Stimulated activated memory B cell treated with anti-CD40 and anti-IgM and Interleukin-4, amounts not matched to agents 10 μg/mL and 1 μg/mL and 100 μg/mL, for 72 hours (primary cell): ENCODE results near the gene ZNF536.

Experiments used
- ATAC-seq: fragments of 150-1000 bp; cut with Tn5 transposase; 2 replicates; pipeline ENCODE4 v1.10.0; 2021
- H3K27ac Mint-ChIP-seq: one replicate; pipeline ENCODE4 v1.8.0; 2022; ENCODE audit warnings: mild to moderate bottlenecking, mixed read lengths
- H3K27me3 Mint-ChIP-seq: one replicate; pipeline ENCODE4 v1.8.0; 2022; ENCODE audit warnings: mixed read lengths
- H3K36me3 Mint-ChIP-seq: one replicate; pipeline ENCODE4 v1.8.0; 2022; ENCODE audit warnings: mixed read lengths
- H3K4me1 Mint-ChIP-seq: one replicate; pipeline ENCODE4 v1.8.0; 2022; ENCODE audit warnings: mixed read lengths
- H3K4me3 Mint-ChIP-seq: one replicate; pipeline ENCODE4 v1.8.0; 2022; ENCODE audit warnings: mild to moderate bottlenecking, moderate library complexity, mixed read lengths
- H3K9me3 Mint-ChIP-seq: one replicate; pipeline ENCODE4 v1.8.0; 2022; ENCODE audit warnings: mixed read lengths

Gene ZNF536

DNA sequence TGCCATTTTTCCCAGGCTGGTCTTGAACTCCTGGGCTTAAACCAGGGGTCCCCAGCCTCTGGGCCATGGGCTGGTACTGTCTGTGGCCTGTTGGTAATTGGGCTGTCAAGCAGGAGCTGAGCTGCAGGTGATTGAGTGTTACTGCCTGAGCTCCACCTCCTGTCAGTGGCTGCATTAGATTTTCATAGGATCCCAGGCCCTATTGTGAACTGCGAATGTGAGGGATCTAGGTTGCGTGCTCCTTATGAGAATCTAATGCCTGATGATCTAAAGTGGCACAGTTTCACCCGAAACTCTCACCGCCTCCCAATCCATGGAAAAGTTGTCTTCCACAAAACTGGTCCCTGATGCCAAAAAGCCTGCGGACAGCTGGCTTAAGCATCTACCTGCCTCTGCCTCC is 16.6 kb upstream of the ZNF536 start:
- H3K36me3 Mint-ChIP-seq: no peaks in the 10 kb centered on the region
- peaks cover 3% of the 10 kb centered on the region for H3K9me3 Mint-ChIP-seq
- no peak overlapping the region for H3K27ac Mint-ChIP-seq
- no peak for ATAC-seq
- no peaks in the 10 kb centered on the region for H3K4me1 Mint-ChIP-seq
- H3K4me3 Mint-ChIP-seq: no peak overlapping the region
- H3K27me3 Mint-ChIP-seq: peaks cover 11% of the 10 kb centered on the region

DNA sequence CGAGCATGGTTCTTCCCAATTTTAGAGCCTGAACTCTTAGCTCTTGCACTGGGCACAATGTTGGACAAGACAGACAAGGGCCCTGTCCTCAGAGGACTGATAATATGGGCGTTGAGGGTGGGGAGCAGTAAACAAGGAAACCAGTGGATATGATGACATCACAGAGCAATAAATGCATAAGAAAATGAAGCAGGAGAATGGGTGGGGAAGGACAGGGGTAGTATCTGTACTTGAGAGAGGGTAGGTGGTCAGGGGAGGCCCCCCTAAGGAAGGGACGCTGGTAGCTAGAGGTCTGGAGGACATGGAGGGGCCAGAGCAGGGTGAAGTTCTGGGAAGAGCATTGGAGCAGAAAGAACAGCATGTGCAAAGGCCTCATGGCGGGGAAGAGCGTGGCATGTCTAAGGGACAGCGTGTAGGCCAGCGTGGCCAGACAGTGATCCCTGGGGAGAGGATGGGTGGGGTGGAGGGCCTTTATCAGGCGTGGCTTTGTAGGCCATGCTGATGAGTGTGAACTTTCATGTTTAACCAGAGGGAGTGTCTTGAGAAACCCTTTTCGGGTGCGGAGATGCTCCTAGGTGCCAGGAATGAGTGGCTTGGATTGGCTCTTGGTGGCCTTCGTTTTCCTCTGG is 15.1 kb upstream of the ZNF536 start:
- Mint-ChIP-seq H3K4me3 (no peak overlapping the region), H3K27ac (no peak overlapping the region)
- no peak for ATAC-seq

DNA sequence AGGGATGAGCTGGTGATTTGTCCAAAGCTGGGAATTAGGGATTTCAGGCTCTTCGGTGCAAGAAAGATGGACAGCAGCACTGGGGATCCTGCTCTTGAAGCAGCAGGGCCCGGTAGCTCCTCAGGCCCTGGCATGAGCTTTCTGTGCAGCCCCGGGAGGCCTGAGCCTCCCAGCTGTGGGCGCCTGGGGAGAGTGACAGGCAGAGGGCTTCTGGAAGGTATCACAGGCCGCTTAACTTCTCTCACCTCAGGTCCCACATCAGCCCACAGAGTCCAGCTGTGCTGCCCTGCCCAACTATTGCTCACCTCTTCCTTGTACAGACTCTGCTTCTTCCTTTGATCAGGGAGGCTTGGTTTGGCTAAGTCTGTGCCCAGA is 14.6 kb upstream of the ZNF536 start:
- Mint-ChIP-seq H3K27me3 (peaks cover 20% of the 10 kb centered on the region), H3K4me1 (no peaks in the 10 kb centered on the region), H3K4me3 (no peak overlapping the region), H3K9me3 (peaks cover 3% of the 10 kb centered on the region), H3K36me3 (no peaks in the 10 kb centered on the region), H3K27ac (no peak overlapping the region)
- no peak for ATAC-seq

More for the DNA sequence above, 15.1 kb upstream of the ZNF536 start:
- H3K4me1 Mint-ChIP-seq: no peaks in the 10 kb centered on the region
- peaks cover 3% of the 10 kb centered on the region for H3K9me3 Mint-ChIP-seq
- peaks cover 20% of the 10 kb centered on the region for H3K27me3 Mint-ChIP-seq
- H3K36me3 Mint-ChIP-seq: no peaks in the 10 kb centered on the region

DNA sequence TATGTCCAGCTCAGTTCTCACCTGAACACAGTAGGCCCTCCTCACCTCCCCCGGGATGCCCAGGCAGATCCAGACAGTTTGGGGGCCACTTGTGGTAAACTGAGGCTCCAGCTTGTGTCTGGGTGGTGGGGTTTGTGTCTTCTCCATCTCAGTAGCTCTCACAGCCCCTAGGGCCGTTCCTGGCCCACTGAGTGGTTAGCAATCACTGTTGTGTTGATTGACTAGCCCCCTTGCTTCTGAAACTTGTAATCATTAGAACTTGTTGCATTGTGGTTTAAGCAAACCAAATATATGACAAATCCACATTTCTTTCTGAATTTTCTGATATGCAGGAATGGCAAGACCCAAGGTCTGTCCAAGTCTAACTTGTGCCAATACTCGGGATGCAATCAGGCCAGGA is 13.9 kb upstream of the ZNF536 start:
- Mint-ChIP-seq H3K9me3 (peaks cover 3% of the 10 kb centered on the region), H3K27ac (no peak overlapping the region), H3K4me1 (no peaks in the 10 kb centered on the region), H3K27me3 (peaks cover 20% of the 10 kb centered on the region), H3K4me3 (no peak overlapping the region), H3K36me3 (no peaks in the 10 kb centered on the region)
- no peak for ATAC-seq

DNA sequence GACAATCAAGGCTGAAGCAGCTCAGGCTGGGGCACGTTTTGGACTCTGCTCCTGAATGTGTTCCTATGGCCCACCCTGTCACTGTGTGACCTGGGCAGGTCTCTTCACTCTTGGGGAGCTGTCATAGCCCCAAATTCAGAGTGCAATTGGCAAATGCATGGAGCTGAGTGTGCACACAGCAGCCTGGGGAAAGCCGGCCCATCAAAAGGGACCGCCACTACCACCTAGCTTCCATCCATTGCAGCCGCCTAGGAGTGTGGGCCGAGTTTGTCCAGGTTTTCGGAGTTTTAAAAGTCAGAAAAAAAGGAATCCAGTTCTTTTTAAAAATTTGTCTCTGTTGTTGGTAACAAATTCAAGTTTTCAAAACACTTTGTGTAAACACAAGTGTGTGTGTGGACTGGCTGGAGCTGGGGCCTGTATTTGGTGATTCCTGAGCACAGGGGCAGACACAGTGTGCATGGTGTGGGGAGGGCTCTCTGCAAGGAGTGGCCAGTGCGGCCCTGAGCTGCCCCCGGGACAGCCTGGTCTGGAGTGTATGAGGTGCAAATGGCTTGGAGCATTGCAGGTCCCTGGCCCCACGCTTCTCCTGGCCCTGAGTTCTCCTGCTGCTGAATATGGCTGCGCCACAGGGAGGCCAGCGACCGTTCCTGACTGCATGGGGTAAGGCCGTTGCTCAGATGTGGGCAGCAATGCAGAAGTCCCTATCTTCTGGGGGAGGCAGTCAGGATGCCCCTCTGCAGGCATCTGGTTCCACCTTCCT is 13.2 kb upstream of the ZNF536 start:
- Mint-ChIP-seq H3K27ac (no peak overlapping the region), H3K9me3 (peaks cover 3% of the 10 kb centered on the region), H3K36me3 (no peaks in the 10 kb centered on the region), H3K4me3 (no peak overlapping the region), H3K4me1 (no peaks in the 10 kb centered on the region), H3K27me3 (peaks cover 20% of the 10 kb centered on the region)
- ATAC-seq: no peak

DNA sequence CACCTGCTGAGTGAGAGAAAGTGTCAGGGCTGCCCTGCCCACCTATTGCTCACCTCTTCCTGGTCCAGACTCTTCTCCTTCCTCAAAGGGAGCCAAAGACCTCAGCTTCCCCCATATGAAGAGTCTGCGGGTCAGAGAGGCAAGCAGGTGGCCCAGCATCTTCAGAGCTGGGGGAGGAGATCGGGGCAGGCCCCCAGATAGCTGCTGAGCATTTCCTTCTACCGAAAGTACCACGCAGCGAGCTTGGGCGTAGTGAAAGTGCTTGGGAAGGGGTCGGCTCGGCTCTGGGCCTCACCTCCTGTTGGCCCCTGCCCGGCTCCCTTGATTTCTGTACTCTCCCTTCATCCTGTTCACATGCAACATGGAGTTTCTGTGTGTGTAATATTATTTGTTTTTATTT is 12.2 kb upstream of the ZNF536 start:
- H3K27me3 Mint-ChIP-seq: peaks cover 20% of the 10 kb centered on the region
- no peaks in the 10 kb centered on the region for H3K4me1 Mint-ChIP-seq
- no peak overlapping the region for H3K4me3 Mint-ChIP-seq
- H3K36me3 Mint-ChIP-seq: no peaks in the 10 kb centered on the region
- H3K27ac Mint-ChIP-seq: no peak overlapping the region
- ATAC-seq: no peak
- H3K9me3 Mint-ChIP-seq: peaks cover 3% of the 10 kb centered on the region

DNA sequence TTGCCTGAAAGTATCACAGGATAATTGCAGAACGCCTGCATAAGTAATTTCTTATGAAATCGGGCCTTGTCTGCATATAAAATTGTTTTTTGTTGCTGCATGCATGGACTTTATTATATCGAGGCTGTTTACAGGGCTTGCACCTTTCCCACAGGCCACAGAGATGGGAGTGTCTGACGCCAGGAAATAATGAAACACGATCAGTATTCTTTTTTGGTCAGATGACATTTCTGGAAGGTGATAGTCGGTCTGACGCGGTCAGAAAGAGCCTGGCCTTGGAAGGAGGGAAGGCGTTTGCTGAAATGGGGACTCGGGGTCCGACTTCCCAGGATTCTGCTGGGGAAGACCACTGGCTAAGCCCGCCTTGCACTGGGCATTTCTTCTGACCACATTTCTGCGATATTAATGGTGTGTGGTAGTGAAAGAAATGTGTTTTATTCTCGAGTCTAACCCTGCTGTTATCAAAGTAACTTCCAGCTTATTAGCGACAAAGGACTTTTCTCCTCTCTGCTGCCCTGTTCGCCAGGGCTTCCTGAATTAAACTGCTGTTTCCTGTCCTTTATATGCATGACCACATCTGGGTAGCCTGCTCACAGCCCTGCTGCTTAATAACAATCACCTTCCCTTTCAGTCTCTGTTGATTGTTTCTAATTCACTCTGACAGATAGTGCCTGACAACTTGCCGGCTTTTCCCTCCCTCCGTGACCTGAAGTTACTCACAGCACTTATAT is 11.6 kb upstream of the ZNF536 start:
- no peak for ATAC-seq
- H3K27me3 Mint-ChIP-seq: peaks cover 20% of the 10 kb centered on the region
- H3K4me3 Mint-ChIP-seq: no peak overlapping the region
- no peaks in the 10 kb centered on the region for H3K4me1 Mint-ChIP-seq
- no peaks in the 10 kb centered on the region for H3K36me3 Mint-ChIP-seq
- H3K27ac Mint-ChIP-seq: no peak overlapping the region
- peaks cover 3% of the 10 kb centered on the region for H3K9me3 Mint-ChIP-seq

DNA sequence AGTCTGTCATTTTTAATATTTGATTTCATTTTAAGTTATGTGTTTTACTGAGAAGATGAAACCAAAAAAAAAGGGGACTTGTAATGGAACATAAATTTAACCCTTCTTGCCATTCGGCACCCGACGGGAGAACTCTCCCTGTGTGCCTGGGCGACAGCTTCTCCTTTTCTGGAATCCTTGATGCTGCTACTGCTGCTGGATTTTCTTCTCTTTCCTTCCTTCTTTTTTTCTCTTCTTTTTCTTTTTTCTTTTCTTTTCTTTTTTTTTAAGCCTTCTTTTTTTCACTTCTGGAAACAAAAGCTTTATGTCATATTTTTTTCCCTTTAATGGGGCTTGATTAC is 11.1 kb upstream of the ZNF536 start:
- no peaks in the 10 kb centered on the region for H3K4me1 Mint-ChIP-seq
- H3K36me3 Mint-ChIP-seq: no peaks in the 10 kb centered on the region
- no peak overlapping the region for H3K4me3 Mint-ChIP-seq
- H3K27ac Mint-ChIP-seq: no peak overlapping the region
- H3K9me3 Mint-ChIP-seq: peaks cover 3% of the 10 kb centered on the region
- no peak for ATAC-seq
- peaks cover 20% of the 10 kb centered on the region for H3K27me3 Mint-ChIP-seq

DNA sequence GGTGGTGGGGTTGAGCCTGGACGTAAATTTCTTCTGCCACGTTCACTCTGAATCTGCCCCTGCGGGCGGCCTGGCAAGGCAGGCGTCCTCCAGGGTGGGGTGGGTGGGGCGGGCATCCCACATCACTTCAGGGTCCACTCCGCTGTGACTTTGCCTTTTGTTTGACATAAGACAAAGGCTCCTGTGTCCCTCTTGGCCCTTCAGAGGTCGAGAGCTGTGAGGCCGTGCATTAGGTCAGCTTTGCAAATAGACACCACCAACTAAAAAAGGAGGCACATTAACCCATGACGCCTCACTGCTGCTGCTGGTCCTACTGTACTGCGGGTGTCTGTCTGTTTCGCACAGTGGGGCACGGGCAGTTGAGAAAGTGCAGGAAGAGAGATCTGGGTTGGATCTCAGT is 10.5 kb upstream of the ZNF536 start:
- H3K27me3 Mint-ChIP-seq: peaks cover 20% of the 10 kb centered on the region
- H3K4me1 Mint-ChIP-seq: no peaks in the 10 kb centered on the region
- no peaks in the 10 kb centered on the region for H3K36me3 Mint-ChIP-seq
- no peak overlapping the region for H3K27ac Mint-ChIP-seq
- ATAC-seq: no peak
- H3K4me3 Mint-ChIP-seq: no peak overlapping the region
- H3K9me3 Mint-ChIP-seq: peaks cover 7% of the 10 kb centered on the region

DNA sequence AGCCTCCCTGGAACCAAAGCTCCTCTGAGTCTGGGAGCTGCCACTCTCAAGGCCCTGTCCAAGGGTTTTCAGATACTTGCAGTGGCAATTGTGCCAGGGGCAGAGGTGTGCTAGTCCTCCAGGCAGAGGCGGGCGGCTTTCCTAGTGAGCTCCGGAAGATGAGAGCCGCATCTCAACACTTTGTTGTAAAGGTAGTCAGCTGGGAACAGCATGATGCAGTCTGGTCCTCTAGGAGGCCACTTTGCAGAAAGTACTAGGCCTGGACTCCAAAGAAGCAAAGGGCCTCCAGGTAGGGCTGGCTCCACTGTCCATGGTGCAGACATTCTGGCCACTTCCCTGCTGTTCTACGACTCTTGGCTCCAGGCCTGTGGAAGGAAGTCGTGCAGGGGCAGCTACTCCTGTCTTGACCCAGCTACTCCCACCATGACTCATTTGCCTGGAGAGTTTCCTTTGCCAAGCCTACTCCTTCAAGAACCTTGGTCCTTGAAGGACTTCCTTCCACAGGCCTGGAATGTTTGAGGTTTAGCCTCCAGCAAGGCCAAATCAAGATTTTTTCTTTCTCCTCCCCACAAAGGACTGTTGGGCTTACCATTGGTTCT is 9.9 kb upstream of the ZNF536 start:
- Mint-ChIP-seq H3K27me3 (peaks cover 20% of the 10 kb centered on the region), H3K36me3 (no peaks in the 10 kb centered on the region), H3K4me3 (no peak overlapping the region)

DNA sequence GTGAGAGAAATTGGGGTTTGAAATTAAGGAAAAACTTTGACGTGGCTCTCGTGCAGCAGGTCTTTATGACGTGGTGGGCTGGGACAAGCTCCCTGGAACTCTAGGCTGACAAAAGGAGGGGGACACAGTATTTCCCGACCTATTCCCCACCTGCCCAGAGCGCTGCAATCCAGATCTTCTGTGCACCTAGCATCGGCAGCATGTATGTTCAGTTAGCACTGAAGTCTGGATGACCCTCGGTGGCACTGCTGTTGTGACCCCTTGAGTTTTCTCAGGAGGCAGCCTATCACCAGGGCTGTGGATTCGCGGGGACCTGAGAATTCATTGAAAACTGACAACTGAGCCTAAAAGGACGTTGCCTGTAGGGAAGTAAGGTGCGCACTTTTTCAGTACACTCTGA is 9.1 kb upstream of the ZNF536 start:
- Mint-ChIP-seq H3K27me3 (peaks cover 20% of the 10 kb centered on the region), H3K4me3 (no peak overlapping the region), H3K27ac (no peak overlapping the region), H3K4me1 (no peaks in the 10 kb centered on the region), H3K36me3 (no peaks in the 10 kb centered on the region), H3K9me3 (peaks cover 4% of the 10 kb centered on the region)
- no peak for ATAC-seq

More for the DNA sequence above, 9.9 kb upstream of the ZNF536 start:
- ATAC-seq: no peak
- peaks cover 4% of the 10 kb centered on the region for H3K9me3 Mint-ChIP-seq
- H3K27ac Mint-ChIP-seq: no peak overlapping the region
- H3K4me1 Mint-ChIP-seq: no peaks in the 10 kb centered on the region

DNA sequence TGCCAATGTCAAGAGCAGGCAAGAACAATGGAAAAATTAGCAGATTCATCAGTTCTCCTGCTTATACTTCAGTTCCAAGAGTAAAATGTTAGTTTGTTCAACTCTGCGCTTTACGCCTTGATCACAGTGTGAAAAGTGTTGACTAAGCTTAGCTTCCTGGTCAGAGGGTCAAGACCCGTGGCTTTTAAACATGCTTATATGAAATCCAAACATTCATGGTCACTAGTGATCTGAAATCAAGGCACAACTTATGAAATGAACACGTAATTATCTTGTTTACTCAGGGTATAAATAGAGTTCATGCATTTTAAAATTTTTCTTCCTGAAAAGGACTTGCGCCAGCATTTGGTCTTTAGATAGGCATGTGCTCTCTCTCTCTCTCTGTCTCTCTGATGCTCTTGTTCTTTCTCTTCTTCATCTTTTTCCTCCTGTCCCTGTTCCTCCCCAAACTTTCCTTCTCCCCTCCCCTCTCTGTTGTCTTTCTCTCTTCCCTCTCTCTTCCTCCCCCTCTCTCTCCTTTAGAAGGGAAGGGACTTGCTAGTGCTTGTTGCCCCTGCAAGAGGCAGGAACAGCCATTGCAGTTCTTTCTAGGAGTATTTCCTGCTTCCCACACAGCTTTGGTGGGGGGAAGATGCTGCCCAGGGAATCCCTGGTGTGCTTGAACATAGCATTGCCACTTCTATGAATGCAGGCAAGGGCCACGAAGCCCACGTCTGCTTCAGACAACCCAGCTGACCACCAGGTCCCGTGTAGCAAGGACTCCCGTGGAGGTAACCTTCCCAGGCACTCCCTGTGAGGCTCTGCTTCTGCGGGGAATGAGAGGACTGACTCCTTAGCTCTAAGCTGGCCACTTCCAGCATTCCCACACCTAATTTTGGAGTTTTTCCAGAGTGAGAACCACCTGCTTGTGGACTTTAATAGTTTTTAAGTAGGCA is 7.1 kb upstream of the ZNF536 start:
- no peak for ATAC-seq

DNA sequence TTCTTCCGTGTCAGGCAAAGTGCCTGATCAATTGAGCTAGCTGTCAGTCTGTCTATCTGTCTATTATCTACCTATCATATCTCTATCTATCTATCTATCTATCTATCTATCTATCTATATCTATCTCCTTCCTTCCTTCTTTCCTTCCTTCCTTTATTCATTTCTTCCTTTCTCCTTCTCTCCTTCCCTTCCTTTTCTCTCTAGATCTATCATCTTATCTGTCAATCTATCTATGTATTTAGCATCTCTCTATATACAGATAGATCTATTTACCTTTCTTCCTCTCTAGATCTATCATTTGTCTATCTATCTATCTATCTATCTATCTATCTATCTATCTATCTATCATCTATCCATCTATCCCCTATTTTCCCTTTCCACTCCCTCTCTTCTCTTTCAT is 5.9 kb upstream of the ZNF536 start:
- no peak overlapping the region for H3K27ac Mint-ChIP-seq

More for the DNA sequence above, 7.1 kb upstream of the ZNF536 start:
- Mint-ChIP-seq H3K4me3 (no peak overlapping the region), H3K36me3 (no peaks in the 10 kb centered on the region), H3K27me3 (peaks cover 9% of the 10 kb centered on the region), H3K4me1 (no peaks in the 10 kb centered on the region), H3K9me3 (peaks cover 4% of the 10 kb centered on the region), H3K27ac (no peak overlapping the region)

DNA sequence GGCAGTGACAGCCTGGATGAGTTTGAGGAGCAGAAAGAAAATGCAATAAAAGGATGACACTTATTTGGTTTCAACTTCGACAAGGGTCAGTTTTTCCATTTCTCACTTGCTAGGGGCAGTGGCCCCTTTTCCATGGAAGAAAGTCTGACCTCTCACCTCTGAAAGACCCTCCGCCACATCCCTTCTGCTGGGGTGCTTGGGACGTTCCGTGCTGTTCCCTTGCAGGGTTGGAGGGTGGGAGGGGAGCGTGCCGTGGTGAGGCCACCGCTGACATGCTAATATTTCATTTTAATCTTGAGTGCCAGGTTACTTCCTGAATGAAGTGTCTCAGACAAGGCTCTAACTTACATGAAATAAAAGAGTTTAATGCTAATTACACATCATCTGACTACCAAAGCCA is 5.2 kb upstream of the ZNF536 start:
- ATAC-seq: no peak
- H3K4me3 Mint-ChIP-seq: no peak overlapping the region
- H3K9me3 Mint-ChIP-seq: peaks cover 4% of the 10 kb centered on the region
- H3K36me3 Mint-ChIP-seq: no peaks in the 10 kb centered on the region
- no peak overlapping the region for H3K27ac Mint-ChIP-seq
- H3K4me1 Mint-ChIP-seq: no peaks in the 10 kb centered on the region
- no peaks in the 10 kb centered on the region for H3K27me3 Mint-ChIP-seq

More for the DNA sequence above, 5.9 kb upstream of the ZNF536 start:
- ATAC-seq: no peak
- no peaks in the 10 kb centered on the region for H3K4me1 Mint-ChIP-seq
- H3K4me3 Mint-ChIP-seq: no peak overlapping the region
- peaks cover 3% of the 10 kb centered on the region for H3K27me3 Mint-ChIP-seq
- peaks cover 4% of the 10 kb centered on the region for H3K9me3 Mint-ChIP-seq
- H3K36me3 Mint-ChIP-seq: no peaks in the 10 kb centered on the region

DNA sequence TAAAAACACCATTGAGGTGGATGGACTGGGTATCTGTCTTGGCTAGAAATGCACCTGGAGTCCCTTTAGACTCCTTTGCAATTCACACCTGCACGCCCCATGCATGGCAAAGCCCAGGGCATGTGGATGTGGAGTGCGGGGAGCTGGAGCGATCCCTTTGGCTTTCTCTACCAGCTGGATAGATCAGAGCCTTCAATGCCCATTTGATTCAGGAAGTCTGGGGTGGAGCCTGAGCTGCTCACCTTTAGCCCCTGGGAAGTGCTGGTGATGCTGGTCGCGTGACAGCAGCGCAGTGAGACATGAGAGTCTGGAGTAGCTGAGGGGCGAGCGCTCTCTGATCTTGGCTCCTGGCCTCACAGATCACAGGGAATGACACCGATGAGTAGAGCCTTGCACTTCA is 4.8 kb upstream of the ZNF536 start:
- Mint-ChIP-seq H3K4me3 (no peak overlapping the region), H3K27me3 (no peaks in the 10 kb centered on the region), H3K9me3 (peaks cover 4% of the 10 kb centered on the region), H3K36me3 (no peaks in the 10 kb centered on the region), H3K4me1 (no peaks in the 10 kb centered on the region), H3K27ac (no peak overlapping the region)
- ATAC-seq: no peak
